Loucy (cell line): Measurements from ENCODE around the gene SCN4A.

Experiments
- H2AFZ ChIP-seq: fragments of 200-600 bp; sonication (generic); 2 replicates; pipeline ENCODE4 v1.6.0; 2016; ENCODE audit warnings: antibody characterized with exemption, mild to moderate bottlenecking, low read length, moderate library complexity
- H3F3A ChIP-seq: fragments of 200-600 bp; 2 replicates; pipeline ENCODE4 v1.6.0; 2016; ENCODE audit warnings: antibody characterized with exemption, low read depth, mild to moderate bottlenecking
- H3K27me3 ChIP-seq: fragments of 200-600 bp; sonication (generic); 2 replicates; pipeline ENCODE4 v1.6.1; 2014; ENCODE audit warnings: low read length, mild to moderate bottlenecking; ENCODE audit not compliant: insufficient read depth, poor library complexity, severe bottlenecking
- H3K36me3 ChIP-seq: fragments of 200-600 bp; sonication (generic); 2 replicates; pipeline ENCODE4 v1.6.1; 2016; ENCODE audit warnings: low read length; ENCODE audit not compliant: insufficient read depth
- H3K4me1 ChIP-seq: fragments of 200-600 bp; sonication (generic); 2 replicates; pipeline ENCODE4 v1.5.1; 2014; ENCODE audit warnings: low read length, mild to moderate bottlenecking; ENCODE audit not compliant: insufficient read depth, poor library complexity, severe bottlenecking
- H3K4me2 ChIP-seq: fragments of 200-600 bp; sonication (generic); 2 replicates; pipeline ENCODE4 v1.6.0; 2014; ENCODE audit warnings: antibody characterized with exemption, low read length, low read depth, mild to moderate bottlenecking; ENCODE audit not compliant: poor library complexity, severe bottlenecking
- H3K4me3 ChIP-seq: fragments of 200-600 bp; sonication (generic); 2 replicates; pipeline ENCODE4 v1.5.1; 2014; ENCODE audit warnings: low read length, mild to moderate bottlenecking, mixed read lengths; ENCODE audit not compliant: poor library complexity, severe bottlenecking
- H3K79me2 ChIP-seq: fragments of 200-600 bp; sonication (generic); 2 replicates; pipeline ENCODE4 v1.6.1; 2014; ENCODE audit warnings: low read length; ENCODE audit not compliant: insufficient read depth
- H3K9ac ChIP-seq: fragments of 200-600 bp; sonication (generic); 2 replicates; pipeline ENCODE4 v1.6.0; 2014; ENCODE audit warnings: mild to moderate bottlenecking, low read depth, low read length, moderate library complexity; ENCODE audit not compliant: poor library complexity, severe bottlenecking
- H3K9me2 ChIP-seq: fragments of 200-600 bp; sonication (generic); replicated peaks from 2 replicates; pipeline ENCODE4 v1.6.1; 2016; ENCODE audit warnings: low read depth, low read length, mixed read lengths
- H3K9me3 ChIP-seq: fragments of 200-600 bp; sonication (generic); 2 replicates; pipeline ENCODE4 v1.6.1; 2014; ENCODE audit warnings: mild to moderate bottlenecking, antibody characterized with exemption, low read length, low read depth; ENCODE audit not compliant: insufficient read depth
- H4K20me1 ChIP-seq: fragments of 200-600 bp; sonication (generic); 2 replicates; pipeline ENCODE4 v1.6.0; 2014; ENCODE audit warnings: antibody characterized with exemption, low read length, mild to moderate bottlenecking; ENCODE audit not compliant: insufficient read depth, poor library complexity, severe bottlenecking
- CTCF ChIP-seq: fragments of 200-600 bp; sonication (generic); conservative IDR thresholded peaks from 2 replicates; pipeline ENCODE4 v1.5.1; 2014; ENCODE audit warnings: mild to moderate bottlenecking, antibody characterized with exemption, low read length
- EZH2phosphoT487 ChIP-seq: fragments of 200-600 bp; IDR thresholded peaks from 2 replicates; pipeline ENCODE4 v1.6.1; 2018; ENCODE audit warnings: antibody characterized with exemption, mild to moderate bottlenecking, moderate library complexity, borderline replicate concordance

SCN4A gene

GRCh38 chr17:63940584-63940983, 32.1 kb downstream of the SCN4A start:
- Histone ChIP-seq H3K4me3 (no peak overlapping the region), H3K4me1 (peaks cover 28% of the 10 kb centered on the region), H4K20me1 (no peaks in the 10 kb centered on the region), H3F3A (no peaks in the 10 kb centered on the region), H3K36me3 (no peaks in the 10 kb centered on the region), H3K27me3 (no peaks in the 10 kb centered on the region), H3K9me3 (no peaks in the 10 kb centered on the region), H3K79me2 (no peaks in the 10 kb centered on the region), H2AFZ (no peak overlapping the region), H3K4me2 (no peak overlapping the region), H3K9ac (no peak overlapping the region), H3K9me2 (no peaks in the 10 kb centered on the region)
- TF ChIP-seq EZH2phosphoT487: no peak
- TF ChIP-seq CTCF: no peak

GRCh38 chr17:63939884-63940283, 32.8 kb downstream of the SCN4A start:
- H3K9me3 ChIP-seq: no peaks in the 10 kb centered on the region
- H3K79me2 ChIP-seq: no peaks in the 10 kb centered on the region
- no peak overlapping the region for H3K4me3 ChIP-seq
- H3K9ac ChIP-seq: peak overlapping the region; percentile 57
- no peaks in the 10 kb centered on the region for H3F3A ChIP-seq
- TF ChIP-seq CTCF (no peak), EZH2phosphoT487 (no peak)
- H3K36me3 ChIP-seq: no peaks in the 10 kb centered on the region
- no peak overlapping the region for H2AFZ ChIP-seq
- H4K20me1 ChIP-seq: no peaks in the 10 kb centered on the region
- peaks cover 21% of the 10 kb centered on the region for H3K4me1 ChIP-seq
- no peak overlapping the region for H3K4me2 ChIP-seq
- no peaks in the 10 kb centered on the region for H3K27me3 ChIP-seq
- no peaks in the 10 kb centered on the region for H3K9me2 ChIP-seq

GRCh38 chr17:63939401-63939800, 33.3 kb downstream of the SCN4A start:
- no peak overlapping the region for H2AFZ ChIP-seq
- H3K9me2 ChIP-seq: no peaks in the 10 kb centered on the region
- peak overlapping the region; percentile 10 for H3K4me2 ChIP-seq
- TF ChIP-seq CTCF (no peak), EZH2phosphoT487 (no peak)
- no peaks in the 10 kb centered on the region for H3F3A ChIP-seq
- H3K4me1 ChIP-seq: peaks cover 20% of the 10 kb centered on the region
- H3K36me3 ChIP-seq: no peaks in the 10 kb centered on the region
- H3K9me3 ChIP-seq: no peaks in the 10 kb centered on the region
- peak overlapping the region; percentile 57 for H3K9ac ChIP-seq
- H3K79me2 ChIP-seq: no peaks in the 10 kb centered on the region
- H3K27me3 ChIP-seq: no peaks in the 10 kb centered on the region
- no peak overlapping the region for H3K4me3 ChIP-seq
- H4K20me1 ChIP-seq: no peaks in the 10 kb centered on the region
